Measurements from ENCODE around the gene LILRB5. TPM values are rescaled to one million over a fixed set of nuclear protein-coding genes. Genes with fewer than 3 reads are reported as not detected.
A peak's percentile ranks its signal among the peaks of the same experiment; 100 is the strongest.
"Not testable (repeated sequence)": the region's sequence is repeated elsewhere in the genome, so short reads cannot be mapped to it uniquely, and the experiment has no call there.

LILRB5 gene
- polyA plus RNA-seq, 2 donors = 0.63 to 0.92 TPM

- 62 to 74% methylated on average over 8 of the region's 8 CpGs for WGBS, 2 donors
- no peak overlapping the region for H3K4me3 ChIP-seq (ENCODE audit: low read depth in 1 of 2, low read length in 2 of 2)
- H3K9me3 ChIP-seq (ENCODE audit: control insufficient read depth in 2 of 2, insufficient read depth in 1 of 2, low read depth in 1 of 2, low read length in 1 of 2) = no peaks in the 10 kb centered on the region
- no peaks in the 10 kb centered on the region for H3K27me3 ChIP-seq (ENCODE audit: control insufficient read depth in 1 of 2, insufficient read depth in 2 of 2, low read length in 2 of 2)
- peaks cover 17 to 37% of the 10 kb centered on the region in 2 donors for H3K36me3 ChIP-seq (ENCODE audit: control insufficient read depth in 2 of 2, insufficient read depth in 2 of 2, low read length in 1 of 2)
- peak overlapping the region; percentile 38 to 53 for H3K27ac ChIP-seq (ENCODE audit: low read depth in 2 of 2, low read length in 1 of 2)
- H3K4me1 ChIP-seq (ENCODE audit: control insufficient read depth in 2 of 2, insufficient read depth in 2 of 2, low read length in 1 of 2) = peaks cover 10 to 20% of the 10 kb centered on the region in 2 donors
Observed at GRCh38 chr19:54208784-54209057, 48.4 kb downstream of the LILRB5 start.

GRCh38 chr19:54207983-54208783 is 48.9 kb downstream of the LILRB5 start:
- Histone ChIP-seq H3K27me3 (ENCODE audit: control insufficient read depth in 1 of 2, insufficient read depth in 2 of 2, low read length in 2 of 2) (no peaks in the 10 kb centered on the region), H3K4me1 (ENCODE audit: control insufficient read depth in 2 of 2, insufficient read depth in 2 of 2, low read length in 1 of 2) (peaks cover 13 to 20% of the 10 kb centered on the region in 2 donors), H3K4me3 (ENCODE audit: low read depth in 1 of 2, low read length in 2 of 2) (no peak overlapping the region), H3K36me3 (ENCODE audit: control insufficient read depth in 2 of 2, insufficient read depth in 2 of 2, low read length in 1 of 2) (peaks cover 20 to 39% of the 10 kb centered on the region in 2 donors), H3K27ac (ENCODE audit: low read depth in 2 of 2, low read length in 1 of 2) (peak overlapping the region; percentile 38 to 53), H3K9me3 (ENCODE audit: control insufficient read depth in 2 of 2, insufficient read depth in 1 of 2, low read depth in 1 of 2, low read length in 1 of 2) (no peaks in the 10 kb centered on the region)
- 65 to 66% methylated on average over 18 of the region's 18 CpGs for WGBS, 2 donors

GRCh38 chr19:54207676-54207982 is 49.4 kb downstream of the LILRB5 start:
- H3K4me3 ChIP-seq (ENCODE audit: low read depth in 1 of 2, low read length in 2 of 2) = no peak overlapping the region
- 73 to 79% methylated on average over 5 of the region's 5 CpGs for WGBS, 2 donors
- no peaks in the 10 kb centered on the region for H3K9me3 ChIP-seq (ENCODE audit: control insufficient read depth in 2 of 2, insufficient read depth in 1 of 2, low read depth in 1 of 2, low read length in 1 of 2)
- H3K36me3 ChIP-seq (ENCODE audit: control insufficient read depth in 2 of 2, insufficient read depth in 2 of 2, low read length in 1 of 2) = peaks cover 20 to 41% of the 10 kb centered on the region in 2 donors
- peaks cover 13 to 23% of the 10 kb centered on the region in 2 donors for H3K4me1 ChIP-seq (ENCODE audit: control insufficient read depth in 2 of 2, insufficient read depth in 2 of 2, low read length in 1 of 2)
- H3K27me3 ChIP-seq (ENCODE audit: control insufficient read depth in 1 of 2, insufficient read depth in 2 of 2, low read length in 2 of 2) = no peaks in the 10 kb centered on the region
- peak overlapping the region in 1 of 2 donors; percentile 6 for H3K27ac ChIP-seq (ENCODE audit: low read depth in 2 of 2, low read length in 1 of 2)

GRCh38 chr19:54207193-54207592 is 49.9 kb downstream of the LILRB5 start:
- WGBS, 2 donors = 67 to 68% methylated on average over 18 to 23 of the region's 23 CpGs
- not testable (repeated sequence) for H3K4me3 ChIP-seq (ENCODE audit: low read depth in 1 of 2, low read length in 2 of 2)

GRCh38 chr19:54206831-54207177 is 50.3 kb downstream of the LILRB5 start:
- 77 to 84% methylated on average over 13 of the region's 13 CpGs for WGBS, 2 donors
- H3K4me1 ChIP-seq (ENCODE audit: control insufficient read depth in 2 of 2, insufficient read depth in 2 of 2, low read length in 1 of 2) = peaks cover 16 to 25% of the 10 kb centered on the region in 2 donors
- no peaks in the 10 kb centered on the region for H3K9me3 ChIP-seq (ENCODE audit: control insufficient read depth in 2 of 2, insufficient read depth in 1 of 2, low read depth in 1 of 2, low read length in 1 of 2)
- H3K36me3 ChIP-seq (ENCODE audit: control insufficient read depth in 2 of 2, insufficient read depth in 2 of 2, low read length in 1 of 2) = peaks cover 20 to 44% of the 10 kb centered on the region in 2 donors
- no peaks in the 10 kb centered on the region for H3K27me3 ChIP-seq (ENCODE audit: control insufficient read depth in 1 of 2, insufficient read depth in 2 of 2, low read length in 2 of 2)
- H3K27ac ChIP-seq (ENCODE audit: low read depth in 2 of 2, low read length in 1 of 2) = no peak overlapping the region
- H3K4me3 ChIP-seq (ENCODE audit: low read depth in 1 of 2, low read length in 2 of 2) = no peak overlapping the region

More at GRCh38 chr19:54207193-54207592, 49.9 kb downstream of the LILRB5 start:
- peak overlapping the region in 1 of 2 donors; percentile 6 for H3K27ac ChIP-seq (ENCODE audit: low read depth in 2 of 2, low read length in 1 of 2)
- peaks cover 13 to 25% of the 10 kb centered on the region in 2 donors for H3K4me1 ChIP-seq (ENCODE audit: control insufficient read depth in 2 of 2, insufficient read depth in 2 of 2, low read length in 1 of 2)
- not testable (repeated sequence) for H3K9me3 ChIP-seq (ENCODE audit: control insufficient read depth in 2 of 2, insufficient read depth in 1 of 2, low read depth in 1 of 2, low read length in 1 of 2); H3K27me3 ChIP-seq (ENCODE audit: control insufficient read depth in 1 of 2, insufficient read depth in 2 of 2, low read length in 2 of 2)
- H3K36me3 ChIP-seq (ENCODE audit: control insufficient read depth in 2 of 2, insufficient read depth in 2 of 2, low read length in 1 of 2) = peaks cover 20 to 44% of the 10 kb centered on the region in 2 donors

GRCh38 chr19:54206030-54206830 is 50.8 kb downstream of the LILRB5 start:
- 85 to 88% methylated on average over 27 of the region's 27 CpGs for WGBS, 2 donors
- Histone ChIP-seq H3K27me3 (ENCODE audit: control insufficient read depth in 1 of 2, insufficient read depth in 2 of 2, low read length in 2 of 2) (no peaks in the 10 kb centered on the region), H3K4me1 (ENCODE audit: control insufficient read depth in 2 of 2, insufficient read depth in 2 of 2, low read length in 1 of 2) (peaks cover 18 to 25% of the 10 kb centered on the region in 2 donors), H3K36me3 (ENCODE audit: control insufficient read depth in 2 of 2, insufficient read depth in 2 of 2, low read length in 1 of 2) (peaks cover 20 to 44% of the 10 kb centered on the region in 2 donors), H3K27ac (ENCODE audit: low read depth in 2 of 2, low read length in 1 of 2) (no peak overlapping the region), H3K9me3 (ENCODE audit: control insufficient read depth in 2 of 2, insufficient read depth in 1 of 2, low read depth in 1 of 2, low read length in 1 of 2) (no peaks in the 10 kb centered on the region), H3K4me3 (ENCODE audit: low read depth in 1 of 2, low read length in 2 of 2) (no peak overlapping the region)

GRCh38 chr19:54204767-54205468 is 52.2 kb downstream of the LILRB5 start:
- Histone ChIP-seq H3K27me3 (ENCODE audit: control insufficient read depth in 1 of 2, insufficient read depth in 2 of 2, low read length in 2 of 2) (no peaks in the 10 kb centered on the region), H3K36me3 (ENCODE audit: control insufficient read depth in 2 of 2, insufficient read depth in 2 of 2, low read length in 1 of 2) (peaks cover 20 to 44% of the 10 kb centered on the region in 2 donors), H3K4me3 (ENCODE audit: low read depth in 1 of 2, low read length in 2 of 2) (no peak overlapping the region), H3K27ac (ENCODE audit: low read depth in 2 of 2, low read length in 1 of 2) (peak overlapping the region in 1 of 2 donors; percentile 0), H3K9me3 (ENCODE audit: control insufficient read depth in 2 of 2, insufficient read depth in 1 of 2, low read depth in 1 of 2, low read length in 1 of 2) (no peaks in the 10 kb centered on the region), H3K4me1 (ENCODE audit: control insufficient read depth in 2 of 2, insufficient read depth in 2 of 2, low read length in 1 of 2) (peaks cover 18 to 22% of the 10 kb centered on the region in 2 donors)
- 73 to 74% methylated on average over 4 of the region's 4 CpGs for whole genome bisulfite sequencing, 2 donors

- H3K4me3 ChIP-seq (ENCODE audit: low read depth in 1 of 2, low read length in 2 of 2) = peak overlapping the region in 1 of 2 donors; percentile 14
- H3K27ac ChIP-seq (ENCODE audit: low read depth in 2 of 2, low read length in 1 of 2) = no peak overlapping the region
- H3K4me1 ChIP-seq (ENCODE audit: control insufficient read depth in 2 of 2, insufficient read depth in 2 of 2, low read length in 1 of 2) = peaks cover 11% of the 10 kb centered on the region in 2 donors
- no peaks in the 10 kb centered on the region for H3K9me3 ChIP-seq (ENCODE audit: control insufficient read depth in 2 of 2, insufficient read depth in 1 of 2, low read depth in 1 of 2, low read length in 1 of 2)
- no peaks in the 10 kb centered on the region for H3K27me3 ChIP-seq (ENCODE audit: control insufficient read depth in 1 of 2, insufficient read depth in 2 of 2, low read length in 2 of 2)
- WGBS, 2 donors = 34 to 41% methylated on average over 9 of the region's 9 CpGs
- peaks cover 20 to 37% of the 10 kb centered on the region in 2 donors for H3K36me3 ChIP-seq (ENCODE audit: control insufficient read depth in 2 of 2, insufficient read depth in 2 of 2, low read length in 1 of 2)
Observed at GRCh38 chr19:54203151-54203611, 53.9 kb downstream of the LILRB5 start.

GRCh38 chr19:54201980-54202379 is 55.1 kb downstream of the LILRB5 start:
- 50 to 62% methylated on average over 13 of the region's 13 CpGs for WGBS, 2 donors
- Histone ChIP-seq H3K4me3 (ENCODE audit: low read depth in 1 of 2, low read length in 2 of 2) (peak overlapping the region in 1 of 2 donors; percentile 87), H3K9me3 (ENCODE audit: control insufficient read depth in 2 of 2, insufficient read depth in 1 of 2, low read depth in 1 of 2, low read length in 1 of 2) (no peaks in the 10 kb centered on the region), H3K27me3 (ENCODE audit: control insufficient read depth in 1 of 2, insufficient read depth in 2 of 2, low read length in 2 of 2) (no peaks in the 10 kb centered on the region), H3K36me3 (ENCODE audit: control insufficient read depth in 2 of 2, insufficient read depth in 2 of 2, low read length in 1 of 2) (peaks cover 18 to 27% of the 10 kb centered on the region in 2 donors), H3K27ac (ENCODE audit: low read depth in 2 of 2, low read length in 1 of 2) (no peak overlapping the region), H3K4me1 (ENCODE audit: control insufficient read depth in 2 of 2, insufficient read depth in 2 of 2, low read length in 1 of 2) (peaks cover 11% of the 10 kb centered on the region in 2 donors)
